Measurements from ENCODE around the gene CHRNA3.

The CHRNA3 gene

GRCh38 chr15:78635346-78635745 lies 14.6 kb upstream of the CHRNA3 start:
- DNase-seq, result no peak

GRCh38 chr15:78634210-78635145 lies 13.7 kb upstream of the CHRNA3 start:
- DNase-seq, result no peak

- no peak for DNase-seq
Observed at GRCh38 chr15:78633348-78633747, 12.6 kb upstream of the CHRNA3 start.

GRCh38 chr15:78630886-78631633 lies 10.3 kb upstream of the CHRNA3 start:
- no peak for DNase-seq

- DNase-seq, result no peak
Observed at GRCh38 chr15:78629716-78630065, 8.9 kb upstream of the CHRNA3 start.

- no peak for DNase-seq
Observed at GRCh38 chr15:78629031-78629715, 8.4 kb upstream of the CHRNA3 start.

GRCh38 chr15:78628227-78628626 lies 7.4 kb upstream of the CHRNA3 start:
- DNase-seq, result no peak

- DNase-seq, result no peak
Observed at GRCh38 chr15:78627348-78627747, 6.6 kb upstream of the CHRNA3 start.

- DNase-seq, result no peak
Observed at GRCh38 chr15:78626381-78626995, 5.7 kb upstream of the CHRNA3 start.

GRCh38 chr15:78625606-78626280 lies 4.9 kb upstream of the CHRNA3 start:
- no peak for DNase-seq

GRCh38 chr15:78624651-78625590 lies 4.1 kb upstream of the CHRNA3 start:
- no peak for DNase-seq

- no peak for DNase-seq
Observed at GRCh38 chr15:78623786-78624497, 3.1 kb upstream of the CHRNA3 start.

- no peak for DNase-seq
Observed at GRCh38 chr15:78621810-78622402, 1.1 kb upstream of the CHRNA3 start.

- DNase-seq, result peak; percentile 84
Observed at GRCh38 chr15:78620021-78620526, 722 bp downstream of the CHRNA3 start.

GRCh38 chr15:78619022-78619950 lies 1.5 kb downstream of the CHRNA3 start:
- no peak for DNase-seq

- peak; percentile 89 for DNase-seq
Observed at GRCh38 chr15:78618490-78618934, 2.3 kb downstream of the CHRNA3 start.

- DNase-seq, result no peak
Observed at GRCh38 chr15:78618064-78618463, 2.7 kb downstream of the CHRNA3 start.

- no peak for DNase-seq
Observed at GRCh38 chr15:78617516-78617915, 3.3 kb downstream of the CHRNA3 start.

- no peak for DNase-seq
Observed at GRCh38 chr15:78617076-78617475, 3.7 kb downstream of the CHRNA3 start.
